DMS79 (cell line): Measurements from ENCODE around the gene ZNF276.
"Not testable (repeated sequence)": the region's sequence is repeated elsewhere in the genome, so short reads cannot be mapped to it uniquely, and the experiment has no call there.

ENCODE experiments used
- DNase-seq: peaks from one replicate; lab custom pipeline; 2025; lab: John Stamatoyannopoulos, UW

ZNF276 gene

DNA sequence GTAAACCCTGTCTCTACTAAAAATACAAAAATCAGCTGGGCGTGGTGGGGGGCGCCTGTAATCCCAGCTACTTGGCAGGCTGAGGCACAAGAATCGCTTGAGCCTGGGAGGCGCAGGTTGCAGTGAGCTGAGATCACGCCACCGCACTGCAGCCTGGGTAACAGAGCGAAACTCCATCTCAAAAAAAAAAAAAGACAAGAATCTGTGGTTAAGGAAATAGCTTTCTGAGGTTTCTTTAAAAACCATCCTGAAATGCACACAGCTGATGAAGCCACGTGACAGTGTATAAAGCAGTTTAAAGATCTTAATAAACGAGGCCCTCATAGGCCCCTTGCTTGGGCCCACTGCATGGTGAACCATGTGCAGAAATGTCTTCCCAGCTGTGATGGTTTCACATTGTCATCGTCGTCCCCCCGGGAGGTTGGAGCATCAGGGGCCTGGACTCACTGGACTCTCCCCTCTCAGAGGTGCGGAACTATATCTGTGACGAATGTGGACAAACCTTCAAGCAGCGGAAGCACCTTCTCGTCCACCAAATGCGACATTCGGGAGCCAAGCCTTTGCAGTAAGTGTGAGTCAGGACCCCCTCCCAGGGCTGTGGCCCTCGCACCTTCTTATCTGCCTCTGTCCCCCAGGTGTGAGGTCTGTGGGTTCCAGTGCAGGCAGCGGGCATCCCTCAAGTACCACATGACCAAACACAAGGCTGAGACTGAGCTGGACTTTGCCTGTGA lies 16.2 kb downstream of the ZNF276 start:
- no peak for DNase-seq

- DNase-seq, result no peak
Observed at GRCh38 chr16:89738072-89738377, 16.7 kb downstream of the ZNF276 start.

GRCh38 chr16:89738538-89739317 lies 17.4 kb downstream of the ZNF276 start:
- DNase-seq, result no peak

DNA sequence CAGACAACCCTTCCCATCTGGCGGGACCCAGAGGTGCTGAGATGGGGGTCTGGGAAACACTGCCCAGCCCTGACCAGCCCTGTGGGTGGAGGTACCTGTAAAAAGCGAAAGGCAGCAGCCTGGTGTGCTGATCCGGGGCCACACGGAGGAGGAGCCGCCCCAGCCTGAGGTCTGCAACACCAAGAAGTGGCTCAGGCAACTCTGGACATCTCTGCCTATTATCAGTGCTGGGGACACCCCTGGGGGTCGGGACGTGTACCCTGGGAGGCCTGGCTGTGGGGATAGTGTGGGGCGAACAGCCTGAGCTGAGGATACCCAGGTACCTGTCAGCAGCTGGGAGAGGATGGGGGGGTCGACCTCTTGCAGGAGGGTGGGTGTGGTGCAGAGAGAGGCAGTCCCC lies 18.0 kb downstream of the ZNF276 start:
- DNase-seq, result no peak

- no peak for DNase-seq
Observed at GRCh38 chr16:89741342-89742014, 20.1 kb downstream of the ZNF276 start.

DNA sequence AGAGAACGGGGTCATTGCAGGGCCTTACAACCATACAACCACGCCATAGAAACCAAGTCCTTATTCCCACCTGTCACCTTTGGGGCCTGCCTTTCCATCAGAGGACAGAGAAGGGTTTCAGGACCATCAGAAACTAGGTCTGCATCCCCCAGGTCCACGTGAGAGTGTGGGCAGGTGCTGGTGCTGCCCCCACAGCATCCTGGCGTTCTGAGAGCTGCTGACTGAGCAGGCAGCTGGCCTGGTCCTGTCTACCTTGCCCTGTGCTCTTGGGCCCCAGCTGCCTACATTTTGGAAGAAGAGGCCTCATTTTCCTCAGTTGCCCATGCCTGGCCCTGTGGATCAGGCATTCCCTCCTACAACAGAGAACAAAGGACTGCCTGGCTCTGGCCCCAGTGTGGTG lies 21.6 kb downstream of the ZNF276 start:
- DNase-seq, result no peak

DNA sequence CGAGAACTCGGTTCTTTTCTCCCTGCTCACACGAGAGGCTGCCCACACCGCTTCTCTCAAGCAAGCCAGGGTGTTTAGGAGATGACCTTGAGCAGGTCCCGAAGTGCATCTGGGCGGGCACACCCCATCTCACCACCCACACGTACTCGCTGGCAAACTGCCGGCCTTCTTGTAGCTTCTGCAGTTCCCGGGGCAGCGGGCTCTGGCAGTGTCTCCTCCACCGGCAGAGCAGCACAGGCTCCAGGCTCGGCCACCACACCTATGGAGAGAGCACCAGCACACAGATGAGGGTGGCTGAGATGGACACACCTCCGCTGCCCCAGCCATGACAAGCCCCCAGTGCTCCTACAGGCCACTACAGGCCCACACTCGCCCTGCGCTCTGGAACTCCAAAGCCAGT lies 23.5 kb downstream of the ZNF276 start:
- DNase-seq, result no peak

DNA sequence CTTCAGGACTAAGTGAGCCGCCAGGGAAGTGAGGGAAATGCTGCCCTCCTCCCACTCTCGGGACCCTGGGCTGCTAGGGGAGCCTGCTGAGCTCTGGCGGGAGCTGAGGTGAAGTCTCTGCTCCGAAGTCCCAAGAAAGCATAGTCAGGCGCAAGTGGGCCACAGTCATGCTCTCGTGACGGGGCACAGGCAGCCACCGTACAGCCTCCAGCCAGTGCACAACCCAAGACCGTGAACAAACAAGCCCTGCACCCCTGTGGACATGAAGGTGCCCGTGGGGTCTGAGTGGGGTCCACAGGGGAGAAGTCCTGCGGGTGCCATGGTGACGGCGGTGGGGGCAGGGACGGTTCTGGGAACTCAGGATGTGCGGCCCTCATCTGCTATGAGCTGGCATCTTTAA lies 24.7 kb downstream of the ZNF276 start:
- DNase-seq, result no peak

DNA sequence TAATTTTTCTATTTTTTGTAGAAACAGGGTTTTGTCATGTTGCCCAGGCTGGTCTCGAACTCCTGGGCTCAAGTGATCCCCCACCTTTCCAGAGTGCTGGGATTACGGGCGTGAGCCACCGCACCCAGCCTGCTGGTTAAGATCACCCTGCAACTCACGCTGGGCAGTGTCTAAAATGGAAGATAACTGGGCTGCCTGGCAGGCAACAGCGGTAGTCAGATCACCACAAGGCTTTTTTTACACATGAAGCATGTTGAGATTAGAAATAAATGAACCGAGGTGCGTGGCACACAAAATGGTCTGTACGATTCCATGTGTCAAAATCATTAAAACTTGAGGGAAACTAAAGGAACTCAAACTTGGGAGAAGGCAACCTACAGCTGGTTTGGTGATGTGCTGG lies 26.7 kb downstream of the ZNF276 start:
- DNase-seq, result no peak

DNA sequence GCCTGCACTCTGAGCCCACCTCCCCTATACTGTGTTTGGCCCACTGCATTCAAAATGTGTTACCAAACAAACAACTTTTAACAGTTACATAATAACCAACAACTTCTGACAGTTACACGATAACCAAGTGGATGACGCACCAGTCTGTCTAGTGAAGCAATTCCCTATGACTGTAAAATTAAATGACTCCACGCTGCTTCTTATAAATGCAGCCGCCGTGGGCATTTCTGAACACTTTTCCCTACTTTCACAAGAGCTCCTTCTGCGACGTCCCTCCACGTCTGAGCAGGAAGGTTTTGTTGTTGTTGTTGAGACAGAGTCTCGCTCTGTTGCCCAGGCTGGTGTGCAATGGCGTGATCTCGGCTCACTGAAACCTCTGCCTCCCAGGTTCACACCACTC lies 27.6 kb downstream of the ZNF276 start:
- DNase-seq, result no peak

DNA sequence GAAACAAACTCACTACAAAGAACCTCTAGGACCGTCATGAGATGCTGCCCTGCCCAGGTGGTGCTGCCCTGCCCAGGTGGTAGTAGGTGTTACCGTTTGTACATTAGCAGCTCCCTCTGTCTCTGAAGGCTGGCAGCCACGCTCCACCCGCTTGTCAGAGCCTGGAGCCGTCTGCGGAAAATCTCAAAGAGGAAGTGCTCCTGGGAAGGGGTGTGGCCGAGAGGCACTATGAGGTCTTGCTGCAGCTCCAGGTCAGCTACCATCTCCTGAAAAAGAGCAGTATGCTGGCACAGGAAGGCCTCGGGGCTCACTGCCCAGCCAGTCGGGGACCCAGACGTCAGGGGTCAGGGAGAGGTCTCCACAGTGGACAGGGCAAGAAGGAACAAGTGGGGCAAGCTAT lies 28.3 kb downstream of the ZNF276 start:
- DNase-seq, result no peak

DNA sequence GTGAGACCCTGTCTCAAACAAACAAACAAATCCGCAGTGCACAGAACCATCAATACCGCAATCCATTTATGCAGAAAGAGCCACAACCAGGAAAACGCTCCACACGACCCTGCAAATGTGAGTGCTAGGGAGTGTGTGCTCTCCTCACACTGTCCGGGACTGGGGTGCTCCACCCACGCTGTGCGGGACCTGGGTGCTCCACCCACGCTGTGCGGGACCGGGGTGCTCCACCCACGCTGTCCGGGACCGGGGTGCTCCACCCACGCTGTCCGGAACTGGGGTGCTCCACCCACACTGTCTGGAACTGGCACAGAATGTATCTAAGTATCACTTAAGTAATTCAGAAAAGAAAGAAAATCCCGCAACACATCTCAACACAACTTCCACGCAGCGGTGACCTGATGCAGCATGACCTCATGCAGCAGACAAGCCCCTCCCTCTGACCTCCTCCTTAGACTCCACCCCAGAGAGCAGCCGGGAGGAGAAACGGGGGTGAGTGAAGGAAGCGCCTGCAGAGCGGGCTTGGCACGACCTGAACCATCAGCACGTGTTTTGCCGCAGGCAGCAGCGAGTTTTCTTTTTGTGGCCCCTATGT lies 38.5 kb downstream of the ZNF276 start:
- no peak for DNase-seq

DNA sequence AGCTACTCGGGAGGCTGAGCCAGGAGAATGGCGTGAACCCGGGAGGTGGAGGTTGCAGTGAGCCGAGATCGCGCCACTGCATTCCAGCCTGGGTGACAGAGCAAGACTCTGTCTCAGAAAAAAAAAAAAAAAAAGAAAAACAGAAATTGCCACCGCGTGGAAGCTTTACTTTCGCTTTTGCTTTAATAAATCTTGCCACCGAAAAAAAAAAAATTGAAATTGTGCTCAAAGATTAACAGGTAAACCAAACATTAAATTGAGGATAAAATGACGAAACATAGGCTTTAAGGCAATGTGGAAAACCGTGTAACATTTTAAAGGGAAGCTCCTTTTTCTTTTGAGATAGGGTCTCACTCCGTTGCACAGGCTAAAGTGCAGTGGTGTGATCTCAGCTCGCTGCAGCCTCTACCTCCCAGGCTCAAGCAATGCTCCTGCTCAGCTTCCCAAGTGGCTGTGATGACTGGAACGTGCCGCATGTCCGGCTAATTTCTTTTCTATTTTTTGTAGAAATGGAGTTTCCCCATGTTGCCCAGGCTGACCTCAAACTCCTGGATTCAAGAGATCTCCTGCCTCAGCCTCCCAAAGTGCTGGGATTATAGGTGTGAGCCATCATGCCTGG lies 40.1 kb downstream of the ZNF276 start:
- DNase-seq, result no peak

DNA sequence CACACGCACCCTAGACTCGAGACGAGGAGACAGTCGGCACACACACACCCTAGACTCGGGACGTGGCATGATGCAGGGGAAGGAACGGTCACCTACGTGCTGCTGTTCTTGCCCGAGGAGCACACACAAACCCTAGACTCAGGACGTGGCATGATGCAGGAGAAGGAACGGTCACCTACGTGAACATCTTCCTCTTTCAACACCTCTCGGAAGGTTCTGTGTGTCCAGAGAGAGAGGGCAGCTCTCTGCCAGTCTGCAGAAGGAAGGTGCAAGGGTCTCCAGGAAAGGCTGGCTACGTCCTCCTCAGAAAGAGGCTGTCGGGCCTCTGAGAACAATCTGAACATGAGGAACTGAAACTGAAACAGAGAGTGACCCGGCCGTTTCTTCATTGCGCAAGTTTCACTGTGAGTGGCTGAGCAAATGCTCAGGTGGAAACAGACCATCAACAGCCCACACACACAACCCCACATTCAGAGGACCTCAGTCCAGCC lies 43.4 kb downstream of the ZNF276 start:
- no peak for DNase-seq

GRCh38 chr16:89765292-89765830 lies 44.0 kb downstream of the ZNF276 start:
- DNase-seq, result no peak

GRCh38 chr16:89770367-89770766 lies 49.0 kb downstream of the ZNF276 start:
- no peak for DNase-seq

DNA sequence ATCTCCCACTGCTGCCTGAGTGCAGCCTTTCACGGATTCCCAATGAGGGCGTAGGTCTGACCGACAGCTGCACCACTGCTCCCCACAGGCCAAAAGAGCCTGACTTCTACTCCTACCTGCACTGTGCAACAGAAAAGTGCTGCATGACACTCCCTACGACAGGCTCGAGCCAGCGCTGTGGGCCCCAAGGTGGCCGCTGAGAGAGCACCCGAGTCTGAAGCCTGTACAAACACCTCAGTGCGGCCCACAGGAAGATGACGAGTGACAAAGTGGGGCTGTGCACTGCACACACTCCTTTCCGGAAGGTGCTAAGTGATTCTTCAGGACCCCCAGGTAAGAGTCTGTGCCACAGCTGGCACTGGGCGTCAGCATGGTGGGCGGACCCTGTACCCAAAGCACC lies 53.9 kb downstream of the ZNF276 start:
- DNase-seq, result no peak

GRCh38 chr16:89778211-89778610 lies 56.9 kb downstream of the ZNF276 start:
- not testable (repeated sequence) for DNase-seq

- no peak for DNase-seq
Observed at GRCh38 chr16:89779231-89779908, 58.0 kb downstream of the ZNF276 start.

DNA sequence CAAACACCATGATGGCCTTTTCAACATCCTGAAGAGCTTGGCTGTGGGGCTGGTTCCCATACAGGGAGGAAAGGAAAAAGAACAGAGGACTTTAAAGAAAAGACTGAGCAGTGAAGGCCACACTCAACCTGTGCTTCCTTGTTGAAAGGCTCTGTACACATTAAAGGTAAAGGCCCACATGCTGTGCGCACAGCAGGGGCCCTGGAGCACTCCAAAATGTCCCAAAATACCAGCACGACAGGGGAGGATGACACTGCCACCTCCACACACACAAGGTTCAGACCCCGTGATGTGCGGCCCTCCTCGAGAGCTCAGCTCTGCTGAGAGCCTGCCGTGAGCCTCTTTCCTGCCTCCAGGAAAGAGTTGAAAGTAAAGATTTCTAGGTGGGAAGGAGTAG lies 58.6 kb downstream of the ZNF276 start:
- no peak for DNase-seq

DNA sequence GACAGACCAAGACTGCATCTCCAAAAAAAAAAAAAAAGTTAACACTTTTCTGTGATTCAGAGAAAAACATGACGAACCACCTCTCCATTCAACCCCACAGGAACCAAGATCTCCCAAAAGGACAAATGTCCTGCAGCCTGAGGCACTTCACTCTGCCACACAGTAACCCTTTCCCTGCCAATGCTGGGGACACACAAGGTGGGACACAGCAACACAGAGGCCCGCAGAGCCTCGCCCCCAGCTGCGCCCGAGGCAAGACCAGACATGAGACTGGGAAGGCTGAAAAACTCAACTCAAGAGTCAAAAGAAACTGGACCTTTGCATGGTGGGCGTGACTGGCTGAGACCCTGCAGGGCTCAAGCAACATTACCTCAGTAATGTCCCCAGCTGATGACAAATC lies 61.2 kb downstream of the ZNF276 start:
- no peak for DNase-seq
